GM23338 (cell line): ENCODE results near the gene ZNF749. TPM values are rescaled to one million over a fixed set of nuclear protein-coding genes. Genes with fewer than 3 reads are reported as not detected.
A peak's percentile ranks its signal among the peaks of the same experiment; 100 is the strongest.

Experiments used
- ATAC-seq: fragments of 200-7000 bp; cut with Tn5 transposase; 3 replicates; pipeline ENCODE4 v1.9.1; 2020
- DNase-seq: peaks from one replicate; pipeline ENCODE4 v3.0.0-alpha.2; 2015; ENCODE audit warnings: low spot score
- H2AFZ ChIP-seq: fragments of 200-600 bp; sonication (generic); 2 replicates; pipeline ENCODE4 v1.8.0; 2016; ENCODE audit warnings: antibody characterized with exemption, mild to moderate bottlenecking, moderate library complexity
- H3F3A ChIP-seq: fragments of 200-600 bp; sonication (generic); replicated peaks from 2 replicates; pipeline ENCODE4 v1.8.0; 2017; ENCODE audit warnings: antibody characterized with exemption, mixed run types, low read depth
- H3K27ac ChIP-seq: fragments of 200-600 bp; sonication (generic); 2 replicates; pipeline ENCODE4 v1.6.1; 2016; ENCODE audit warnings: low read depth
- H3K27me3 ChIP-seq: fragments of 200-600 bp; sonication (generic); 2 replicates; pipeline ENCODE4 v1.8.0; 2016; ENCODE audit warnings: mild to moderate bottlenecking, mixed run types, moderate library complexity; ENCODE audit not compliant: insufficient read depth
- H3K36me3 ChIP-seq: fragments of 200-600 bp; sonication (generic); 2 replicates; pipeline ENCODE4 v1.8.0; 2016; ENCODE audit warnings: mild to moderate bottlenecking; ENCODE audit not compliant: insufficient read depth
- H3K4me1 ChIP-seq: fragments of 200-600 bp; sonication (generic); 2 replicates; pipeline ENCODE4 v1.8.0; 2016; ENCODE audit warnings: mild to moderate bottlenecking, moderate library complexity; ENCODE audit not compliant: insufficient read depth
- H3K4me2 ChIP-seq: fragments of 200-600 bp; sonication (generic); 2 replicates; pipeline ENCODE4 v1.7.1; 2017; ENCODE audit warnings: mixed run types
- H3K4me3 ChIP-seq: fragments of 200-600 bp; sonication (generic); 2 replicates; pipeline ENCODE4 v1.6.1; 2016; ENCODE audit warnings: mixed run types
- H3K79me2 ChIP-seq: fragments of 200-600 bp; sonication (generic); replicated peaks from 2 replicates; pipeline ENCODE4 v1.8.0; 2017; ENCODE audit warnings: mild to moderate bottlenecking; ENCODE audit not compliant: insufficient read depth
- H3K9me2 ChIP-seq: fragments of 200-600 bp; sonication (generic); 2 replicates; pipeline ENCODE4 v1.8.0; 2017; ENCODE audit not compliant: insufficient read depth
- H4K20me1 ChIP-seq: fragments of 200-600 bp; sonication (generic); replicated peaks from 2 replicates; pipeline ENCODE4 v1.8.0; 2017; ENCODE audit warnings: mild to moderate bottlenecking; ENCODE audit not compliant: insufficient read depth
- H3K27ac Mint-ChIP-seq: 2 replicates; pipeline ENCODE4 v1.8.0; 2020; ENCODE audit warnings: inconsistent platforms, mild to moderate bottlenecking, moderate library complexity, mixed read lengths
- H3K27me3 Mint-ChIP-seq: 3 replicates; pipeline ENCODE4 v1.8.0; 2022; ENCODE audit warnings: low read depth, mild to moderate bottlenecking, moderate library complexity, mixed read lengths, inconsistent platforms; ENCODE audit not compliant: insufficient read depth, poor library complexity
- H3K36me3 Mint-ChIP-seq: 3 replicates; pipeline ENCODE4 v1.8.0; 2021; ENCODE audit warnings: low read depth, mild to moderate bottlenecking, inconsistent platforms, moderate library complexity, mixed read lengths
- H3K4me1 Mint-ChIP-seq: 3 replicates; pipeline ENCODE4 v1.8.0; 2020; ENCODE audit warnings: mild to moderate bottlenecking, inconsistent platforms, mixed read lengths
- H3K4me3 Mint-ChIP-seq: 3 replicates; pipeline ENCODE4 v1.8.0; 2021; ENCODE audit warnings: moderate library complexity, mild to moderate bottlenecking, inconsistent platforms, mixed read lengths
- H3K9me3 Mint-ChIP-seq: 3 replicates; pipeline ENCODE4 v1.8.0; 2020; ENCODE audit warnings: moderate library complexity, mild to moderate bottlenecking, inconsistent platforms, mixed read lengths
- CREB1 ChIP-seq: fragments of 250-450 bp; sonication (Bioruptor Pico); IDR thresholded peaks from 2 replicates; pipeline ENCODE4 v1.5.0; 2020; ENCODE audit warnings: low read depth, mild to moderate bottlenecking, moderate library complexity
- CTCF ChIP-seq, 2 experiments: fragments of 200-600 bp in 1 of 2; sonication (generic) in 1 of 2; conservative IDR thresholded peaks; 2 replicates each; pipeline versions ENCODE4 v1.5.1 to v1.6.1; 2016 to 2017; ENCODE audit warnings: antibody characterized with exemption in 2 of 2, low read depth in 2 of 2, mild to moderate bottlenecking in 2 of 2, moderate library complexity in 1 of 2
- EZH2 ChIP-seq: fragments of 200-600 bp; sonication (generic); IDR thresholded peaks from one replicate; pipeline ENCODE4 v1.8.0; 2017; ENCODE audit warnings: antibody characterized with exemption, mild to moderate bottlenecking, low read depth; ENCODE audit not compliant: unreplicated experiment
- EZH2phosphoT487 ChIP-seq: fragments of 200-600 bp; sonication (generic); IDR thresholded peaks from one replicate; pipeline ENCODE4 v1.8.1; 2018; ENCODE audit warnings: antibody characterized with exemption; ENCODE audit not compliant: unreplicated experiment
- JUNB ChIP-seq: IDR thresholded peaks from one replicate; pipeline ENCODE4 v1.6.1; 2016; ENCODE audit warnings: antibody characterized with exemption; ENCODE audit not compliant: unreplicated experiment
- NANOG ChIP-seq: IDR thresholded peaks from 2 replicates; pipeline ENCODE4 v1.6.1; 2016; ENCODE audit warnings: antibody characterized with exemption, borderline replicate concordance
- STAT1 ChIP-seq: IDR thresholded peaks from one replicate; pipeline ENCODE4 v1.6.1; 2016; ENCODE audit warnings: antibody characterized with exemption; ENCODE audit not compliant: unreplicated experiment
- ZNF114 ChIP-seq: fragments of 250-450 bp; sonication (Bioruptor Pico); IDR thresholded peaks from 2 replicates; pipeline ENCODE4 v1.5.0; 2020; ENCODE audit warnings: mild to moderate bottlenecking, moderate library complexity
- ZNF462 ChIP-seq: fragments of 250-450 bp; sonication (Bioruptor Pico); IDR thresholded peaks from 2 replicates; pipeline ENCODE4 v1.5.0; 2020; ENCODE audit warnings: mild to moderate bottlenecking, moderate library complexity
- polyA plus RNA-seq: library from polyadenylated mRNA; unstranded; fragments of >200 nt; fragmentation: Nextera tagmentation; extraction: Ambion mirVana; gene quantifications from 2 replicates; pipeline ENCODE4 v1.2.1, GENCODE V29; 2016
- total RNA-seq: library from RNA; depleted of rRNA; stranded (reverse); fragments of >200 nt; shearing (Covaris generic); gene quantifications from 2 replicates; pipeline ENCODE4 v1.2.3, GENCODE V29; 2014

Gene ZNF749
- total and polyA plus RNA-seq, 2 experiments from 2014 or later: 26.4 to 30.1 TPM

GRCh38 chr19:57452307-57452706, 17.2 kb downstream of the ZNF749 start (continued):
- TF ChIP-seq ZNF462 (CRISPR knock-in tag): no peak
- no peak for TF ChIP-seq CREB1 (CRISPR knock-in tag)
- TF ChIP-seq NANOG: no peak

GRCh38 chr19:57465680-57466381, 30.7 kb downstream of the ZNF749 start:
- peaks cover 87% of the 10 kb centered on the region for H3K9me3 Mint-ChIP-seq
- ATAC-seq (peak; percentile 90), DNase-seq (peak; percentile 82)
- Histone ChIP-seq H3K27me3 (no peaks in the 10 kb centered on the region), H3K36me3 (peaks cover 10% of the 10 kb centered on the region; the same call in 1 of the 2 replicates), H2AFZ (no peak overlapping the region), H3K4me2 (no peak overlapping the region), H3K27ac (no peak overlapping the region), H3K79me2 (peaks cover 19% of the 10 kb centered on the region; the same call in 1 of the 2 replicates), H3K9me2 (no peaks in the 10 kb centered on the region), H4K20me1 (no peaks in the 10 kb centered on the region), H3K4me3 (no peak overlapping the region), H3K4me1 (no peaks in the 10 kb centered on the region), H3F3A (no peaks in the 10 kb centered on the region)
- no peak overlapping the region for H3K4me3 Mint-ChIP-seq
- TF ChIP-seq STAT1 (no peak), EZH2phosphoT487 (no peak), NANOG (no peak), CTCF (conservative IDR thresholded peaks at IDR 0.05; ENCODE audit: low read depth in 2 of 2) (peak; percentile 75 to 77), ZNF114 (CRISPR knock-in tag) (no peak), CREB1 (CRISPR knock-in tag) (peak; percentile 34; the same call in 1 of the 2 replicates), JUNB (no peak), EZH2 (no peak)
- H3K27me3 Mint-ChIP-seq: peaks cover 9% of the 10 kb centered on the region
- H3K27ac Mint-ChIP-seq: no peak overlapping the region
- no peaks in the 10 kb centered on the region for H3K4me1 Mint-ChIP-seq
- peaks cover 66% of the 10 kb centered on the region for H3K36me3 Mint-ChIP-seq
